PFSK-1 (cell line): ENCODE measurements around the gene OR13J1.

ENCODE experiments used
- FOXP2 ChIP-seq: optimal IDR thresholded peaks from 2 replicates; pipeline ENCODE3; 2011; ENCODE audit warnings: borderline replicate concordance, control low read depth, inconsistent platforms; ENCODE audit not compliant: insufficient read depth; ENCODE audit errors: extremely low read length, extremely low read depth
- POLR2AphosphoS5 ChIP-seq: IDR thresholded peaks from 2 replicates; pipeline ENCODE4 v1.6.1; 2012; ENCODE audit warnings: low read depth, mild to moderate bottlenecking, control low read depth, low read length, moderate library complexity
- TAF1 ChIP-seq: IDR thresholded peaks from 2 replicates; pipeline ENCODE4 v1.6.1; 2012; ENCODE audit warnings: low read length, control low read depth, borderline replicate concordance; ENCODE audit not compliant: insufficient read depth

GRCh38 chr9:35870351-35870923, at the start of gene OR13J1:
- TF ChIP-seq FOXP2 (no peak), TAF1 (no peak), POLR2AphosphoS5 (no peak)
